Smooth muscle cell (in vitro differentiated cells): ENCODE results near the gene SPRED2. TPM values are rescaled to one million over a fixed set of nuclear protein-coding genes. Genes with fewer than 3 reads are reported as not detected.

Experiments used
- DNase-seq: peaks from one replicate; lab custom pipeline; 2025; ENCODE audit not compliant: unreplicated experiment; lab: John Stamatoyannopoulos, UW
- H2AFZ ChIP-seq: fragments of 200-600 bp; sonication (generic); 2 replicates; pipeline ENCODE4 v1.6.0; 2016; ENCODE audit warnings: antibody characterized with exemption, low read depth, mild to moderate bottlenecking
- H3F3A ChIP-seq: fragments of 200-600 bp; sonication (generic); 2 replicates; pipeline ENCODE4 v1.6.0; 2017; ENCODE audit warnings: antibody characterized with exemption, low read depth
- H3K27ac ChIP-seq: fragments of 200-600 bp; sonication (generic); 2 replicates; pipeline ENCODE4 v1.5.1; 2016; ENCODE audit warnings: low read depth, mild to moderate bottlenecking
- H3K27me3 ChIP-seq: fragments of 200-600 bp; sonication (generic); 2 replicates; pipeline ENCODE4 v1.6.1; 2016; ENCODE audit warnings: low read depth, mild to moderate bottlenecking
- H3K36me3 ChIP-seq: fragments of 200-600 bp; sonication (generic); 2 replicates; pipeline ENCODE4 v1.5.1; 2016; ENCODE audit warnings: low read depth
- H3K4me1 ChIP-seq: fragments of 200-600 bp; sonication (generic); 2 replicates; pipeline ENCODE4 v1.5.1; 2016; ENCODE audit warnings: low read depth
- H3K4me2 ChIP-seq: fragments of 200-600 bp; sonication (generic); 2 replicates; pipeline ENCODE4 v1.6.0; 2016; ENCODE audit warnings: mild to moderate bottlenecking
- H3K4me3 ChIP-seq: fragments of 200-600 bp; sonication (generic); 2 replicates; pipeline ENCODE4 v1.5.1; 2016; ENCODE audit warnings: mild to moderate bottlenecking
- H3K79me2 ChIP-seq: fragments of 200-600 bp; sonication (generic); 2 replicates; pipeline ENCODE4 v1.6.0; 2016; ENCODE audit warnings: low read depth, mild to moderate bottlenecking
- H3K9ac ChIP-seq: fragments of 200-600 bp; sonication (generic); 2 replicates; pipeline ENCODE4 v1.6.0; 2016; ENCODE audit warnings: low read depth
- H3K9me3 ChIP-seq: fragments of 200-600 bp; sonication (generic); replicated peaks from 2 replicates; pipeline ENCODE4 v1.5.1; 2016; ENCODE audit warnings: low read depth
- H4K20me1 ChIP-seq: fragments of 200-600 bp; sonication (generic); 2 replicates; pipeline ENCODE4 v1.6.0; 2016; ENCODE audit warnings: low read depth
- CTCF ChIP-seq: fragments of 200-600 bp; sonication (generic); IDR thresholded peaks from 2 replicates; pipeline ENCODE4 v1.5.1; 2017; ENCODE audit warnings: borderline replicate concordance, mild to moderate bottlenecking, antibody characterized with exemption; ENCODE audit not compliant: insufficient read depth, poor library complexity, severe bottlenecking
- WGBS: methylation state at CpG from one replicate; pipeline ENCODE4 v1.1.7; 2016; ENCODE audit warnings: low lambda C conversion rate; 5-methylcytosine and 5-hydroxymethylcytosine counted together
- polyA plus RNA-seq: library from polyadenylated mRNA; unstranded; fragments of >200 nt; fragmentation: Nextera tagmentation; extraction: Ambion mirVana; gene quantifications from 2 replicates; pipeline ENCODE4 v1.2.1, GENCODE V29; 2016
- total RNA-seq: library from RNA; depleted of rRNA; stranded (reverse); fragments of >200 nt; gene quantifications from 2 replicates; pipeline ENCODE4 v1.2.3, GENCODE V29; 2014

SPRED2 gene
- total and polyA plus RNA-seq, 2 experiments from 2014 or later = 18.3 to 23.7 TPM

GRCh38 chr2:65478498-65479135 is 46.2 kb upstream of the SPRED2 start:
- no peaks in the 10 kb centered on the region for H4K20me1 ChIP-seq
- H3K4me2 ChIP-seq = no peak overlapping the region
- WGBS = 78% methylated on average over 7 of the region's 7 CpGs
- no peaks in the 10 kb centered on the region for H3K9me3 ChIP-seq
- no peaks in the 10 kb centered on the region for H3F3A ChIP-seq
- H3K4me1 ChIP-seq = no peaks in the 10 kb centered on the region
- H3K27me3 ChIP-seq = no peaks in the 10 kb centered on the region
- no peak for TF ChIP-seq CTCF
- no peak for DNase-seq
- no peaks in the 10 kb centered on the region for H3K79me2 ChIP-seq
- no peak overlapping the region for H2AFZ ChIP-seq
- no peak overlapping the region for H3K9ac ChIP-seq
- H3K36me3 ChIP-seq = no peaks in the 10 kb centered on the region
- H3K27ac ChIP-seq = no peak overlapping the region
- no peak overlapping the region for H3K4me3 ChIP-seq

- H3K27ac ChIP-seq = no peak overlapping the region
- no peak overlapping the region for H3K9ac ChIP-seq
- 38% methylated on average over 4 of the region's 4 CpGs for WGBS
- H3F3A ChIP-seq = no peaks in the 10 kb centered on the region
- TF ChIP-seq CTCF = no peak
- H3K36me3 ChIP-seq = no peaks in the 10 kb centered on the region
- no peaks in the 10 kb centered on the region for H3K4me1 ChIP-seq
- DNase-seq = no peak
- H3K79me2 ChIP-seq = no peaks in the 10 kb centered on the region
- no peak overlapping the region for H3K4me2 ChIP-seq
- no peak overlapping the region for H2AFZ ChIP-seq
- no peaks in the 10 kb centered on the region for H4K20me1 ChIP-seq
- H3K9me3 ChIP-seq = no peaks in the 10 kb centered on the region
- no peak overlapping the region for H3K4me3 ChIP-seq
- no peaks in the 10 kb centered on the region for H3K27me3 ChIP-seq
These were observed 45.2 kb upstream of the SPRED2 start for GRCh38 chr2:65477590-65477989.

- Histone ChIP-seq H3K27me3 (no peaks in the 10 kb centered on the region), H3K79me2 (no peaks in the 10 kb centered on the region), H3K4me3 (no peak overlapping the region), H2AFZ (no peak overlapping the region), H4K20me1 (no peaks in the 10 kb centered on the region), H3K36me3 (no peaks in the 10 kb centered on the region), H3F3A (no peaks in the 10 kb centered on the region), H3K9me3 (no peaks in the 10 kb centered on the region), H3K9ac (no peak overlapping the region), H3K4me1 (no peaks in the 10 kb centered on the region), H3K27ac (no peak overlapping the region), H3K4me2 (no peak overlapping the region)
- DNase-seq = no peak
- TF ChIP-seq CTCF = no peak
- WGBS = 97% methylated on average over 9 of the region's 9 CpGs
These were observed 44.4 kb upstream of the SPRED2 start for GRCh38 chr2:65476778-65477177.

- no peak overlapping the region for H3K27ac ChIP-seq
- no peak for TF ChIP-seq CTCF
- DNase-seq = no peak
- no peaks in the 10 kb centered on the region for H3K79me2 ChIP-seq
- no peak overlapping the region for H3K4me2 ChIP-seq
- H3K27me3 ChIP-seq = no peaks in the 10 kb centered on the region
- H3K9ac ChIP-seq = no peak overlapping the region
- no peaks in the 10 kb centered on the region for H3K4me1 ChIP-seq
- H3K4me3 ChIP-seq = no peak overlapping the region
- H3F3A ChIP-seq = no peaks in the 10 kb centered on the region
- no peaks in the 10 kb centered on the region for H3K9me3 ChIP-seq
- H3K36me3 ChIP-seq = no peaks in the 10 kb centered on the region
- 97% methylated on average over 1 of the region's 1 CpG for WGBS
- no peak overlapping the region for H2AFZ ChIP-seq
- no peaks in the 10 kb centered on the region for H4K20me1 ChIP-seq
These were observed 42.6 kb upstream of the SPRED2 start for GRCh38 chr2:65475000-65475399.
